T47D (cell line): ENCODE measurements around the gene KBTBD6.
"Not testable (repeated sequence)": the region's sequence is repeated elsewhere in the genome, so short reads cannot be mapped to it uniquely, and the experiment has no call there.

Source experiments
- DNase-seq, 2 experiments: peaks; one replicate each; pipeline versions ENCODE4 v3.0.0 to v3.0.0-alpha.2; 2011 to 2012; ENCODE audit warnings: low read depth in 1 of 2, low spot score in 1 of 2
- JUND ChIP-seq: IDR thresholded peaks from 2 replicates; pipeline ENCODE4 v1.6.1; 2012; ENCODE audit warnings: low read depth
- in situ Hi-C: cut with HindIII; loops from 2 replicates; pipeline ENCODE4 v1.10.0; 2016; ENCODE audit warnings: low sequenced_read_pairs, low pct_unique_long_range_greater_than_20kb

Gene KBTBD6

GRCh38 chr13:41148419-41149283 lies 16.0 kb upstream of the KBTBD6 start:
- no peak for TF ChIP-seq JUND
- in situ Hi-C loops: no loop called here
- no peak for DNase-seq

GRCh38 chr13:41145136-41145908 lies 12.7 kb upstream of the KBTBD6 start:
- in situ Hi-C loops: no loop called here
- no peak for DNase-seq
- no peak for TF ChIP-seq JUND

- TF ChIP-seq JUND: no peak
- no peak for DNase-seq
- in situ Hi-C loops: no loop called here
These were observed 12.0 kb upstream of the KBTBD6 start for GRCh38 chr13:41144576-41144975.

GRCh38 chr13:41139296-41139966 lies 6.8 kb upstream of the KBTBD6 start:
- TF ChIP-seq JUND: no peak
- in situ Hi-C loops: no loop called here
- no peak for DNase-seq

GRCh38 chr13:41137951-41138350 lies 5.3 kb upstream of the KBTBD6 start:
- DNase-seq: no peak
- TF ChIP-seq JUND: no peak
- in situ Hi-C loops: no loop called here

DNA sequence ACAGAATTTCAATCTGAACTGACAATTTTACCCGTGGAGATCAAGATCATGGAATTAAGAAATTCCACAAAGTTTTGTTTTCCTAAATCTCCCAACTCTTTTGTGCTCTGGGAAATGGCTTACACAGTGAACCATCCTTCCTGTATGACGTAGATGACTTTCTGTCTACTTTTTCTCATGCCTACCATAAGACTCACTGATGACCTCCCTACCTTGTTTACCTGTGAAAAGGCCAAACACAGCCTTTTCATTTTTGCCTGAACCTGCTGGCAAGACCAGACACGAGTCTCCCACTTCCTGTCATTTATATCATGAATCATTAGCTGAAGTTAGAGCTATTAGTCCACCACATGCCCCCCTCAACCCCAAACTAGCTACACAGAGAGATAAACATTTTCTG lies 4.6 kb upstream of the KBTBD6 start:
- no peak for TF ChIP-seq JUND
- DNase-seq: no peak
- in situ Hi-C loops: no loop called here

- no peak for TF ChIP-seq JUND
- DNase-seq: no peak
- in situ Hi-C loops: no loop called here
These were observed 3.9 kb upstream of the KBTBD6 start for GRCh38 chr13:41136396-41137031.

DNA sequence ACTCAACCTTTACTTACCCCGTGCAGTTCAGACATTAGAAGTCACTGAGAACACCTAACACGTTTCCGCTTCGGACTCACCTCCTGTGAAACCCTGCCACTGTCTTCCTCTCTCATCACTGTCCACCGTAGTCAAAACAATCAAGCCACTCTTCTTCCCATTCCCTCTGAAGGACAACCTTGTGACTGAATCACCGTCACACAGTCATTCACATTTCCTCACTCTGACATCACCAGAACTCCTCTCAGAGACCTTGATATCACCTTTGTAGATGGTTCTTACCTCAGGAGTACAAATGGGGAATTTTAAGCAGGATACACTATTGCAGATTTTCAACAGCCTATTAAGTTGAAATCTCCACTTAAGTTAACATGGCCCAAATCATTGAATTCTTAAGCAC lies 1.3 kb upstream of the KBTBD6 start:
- in situ Hi-C loops: no loop called here
- no peak for DNase-seq
- no peak for TF ChIP-seq JUND

- in situ Hi-C loops, DNase-seq: not testable (repeated sequence)
These were observed 716 bp downstream of the KBTBD6 start for GRCh38 chr13:41131660-41132511.

GRCh38 chr13:41131189-41131588 lies 1.4 kb downstream of the KBTBD6 start:
- in situ Hi-C loops, DNase-seq: not testable (repeated sequence)

GRCh38 chr13:41130356-41130755 lies 2.2 kb downstream of the KBTBD6 start:
- in situ Hi-C loops: no loop called here

GRCh38 chr13:41127701-41128100 lies 4.9 kb downstream of the KBTBD6 start:
- TF ChIP-seq JUND: no peak
- no peak for DNase-seq
- in situ Hi-C loops: no loop called here

More at GRCh38 chr13:41130356-41130755, 2.2 kb downstream of the KBTBD6 start:
- TF ChIP-seq JUND: no peak
- DNase-seq: no peak
